Body of pancreas (tissue), 4 donors: ENCODE results near the gene SH3GL3.

Source experiments
- CTCF ChIP-seq, 7 experiments: fragments of 450-650 bp in 4 of 7; fragments of 200-600 bp in 3 of 7; sonication (generic) in 3 of 7; IDR thresholded peaks; one replicate each; pipeline ENCODE4 v1.5.1; 2016 to 2019; ENCODE audit warnings: antibody characterized with exemption in 7 of 7
- POLR2A ChIP-seq, 3 donors: fragments of 450-650 bp; IDR thresholded peaks; one replicate each; pipeline ENCODE4 v1.6.1; 2016; ENCODE audit warnings: antibody characterized with exemption in 3 of 3, mild to moderate bottlenecking in 2 of 3

- no peak for TF ChIP-seq CTCF (IDR thresholded peaks at IDR 0.05)
- TF ChIP-seq POLR2A (IDR thresholded peaks at IDR 0.05) = no peak
These were observed 15.9 kb downstream of the SH3GL3 start for GRCh38 chr15:83462953-83463433.
